Gastroesophageal sphincter (tissue), 4 donors: Measurements from ENCODE around the gene ADAR. TPM values are rescaled to one million over a fixed set of nuclear protein-coding genes. Genes with fewer than 3 reads are reported as not detected.
A peak's percentile ranks its signal among the peaks of the same experiment; 100 is the strongest.

Source experiments
- ATAC-seq: fragments of 150-250 bp; one replicate; pipeline ENCODE4 v1.9.1; 2016; ENCODE audit warnings: mild to moderate bottlenecking, moderate library complexity
- H3K27ac ChIP-seq, 4 donors: fragments of 200-600 bp; sonication (generic) in 3 of 4; 1 replicate in 3 of 4; 2 replicates in 1 of 4; pipeline ENCODE4 v1.5.1; 2016 to 2019
- H3K27me3 ChIP-seq: fragments of 200-600 bp; sonication (generic); one replicate; pipeline ENCODE4 v1.5.1; 2019
- H3K36me3 ChIP-seq, 2 donors: fragments of 200-600 bp; sonication (generic); one replicate each; pipeline ENCODE4 v1.5.1; 2019; ENCODE audit warnings: control low read depth in 1 of 2
- H3K4me1 ChIP-seq, 3 donors: fragments of 200-600 bp; sonication (generic); 1 replicate in 2 of 3; 2 replicates in 1 of 3; pipeline ENCODE4 v1.5.1; 2016 to 2019; ENCODE audit warnings: control low read depth in 2 of 3
- H3K4me3 ChIP-seq, 2 donors: fragments of 200-600 bp; sonication (generic); one replicate each; pipeline ENCODE4 v1.5.1; 2019; ENCODE audit warnings: mild to moderate bottlenecking in 1 of 2, moderate library complexity in 1 of 2
- H3K9me3 ChIP-seq, 3 donors: fragments of 200-600 bp; sonication (generic); one replicate each; pipeline ENCODE4 v1.5.1; 2017 to 2019; ENCODE audit warnings: control low read depth in 2 of 3
- EP300 ChIP-seq: sonication (generic); formaldehyde crosslinking; IDR thresholded peaks from one replicate; pipeline ENCODE4 v1.6.1; 2017; ENCODE audit warnings: antibody characterized with exemption, mild to moderate bottlenecking
- POLR2A ChIP-seq, 2 donors: fragments of 450-650 bp; IDR thresholded peaks; one replicate each; pipeline ENCODE4 v1.6.1; 2017; ENCODE audit warnings: antibody characterized with exemption in 2 of 2, mild to moderate bottlenecking in 2 of 2, moderate library complexity in 1 of 2
- POLR2AphosphoS5 ChIP-seq: sonication (generic); formaldehyde crosslinking; IDR thresholded peaks from one replicate; pipeline ENCODE4 v1.6.1; 2017; ENCODE audit warnings: antibody characterized with exemption
- WGBS, 2 donors: methylation state at CpG; one replicate each; pipeline ENCODE4 v1.1.5; 2018; ENCODE audit warnings: low coverage in 1 of 2; 5-methylcytosine and 5-hydroxymethylcytosine counted together
- total RNA-seq, 4 donors: library from RNA; depleted of rRNA; stranded (reverse); fragments of >200 nt; gene quantifications; one replicate each; pipeline ENCODE4 v1.1.0, GENCODE V29; 2016
- TF ChIP-seq, protein P1 (sequence below), 4 experiments: fragments of 200-600 bp in 2 of 4; fragments of 450-650 bp in 2 of 4; sonication (generic) in 1 of 4; IDR thresholded peaks; one replicate each; pipeline ENCODE4 v1.5.1; 2017 to 2019; ENCODE audit warnings: antibody characterized with exemption in 4 of 4, mild to moderate bottlenecking in 2 of 4, moderate library complexity in 2 of 4

Gene ADAR
- total RNA-seq, 4 donors from 2014 or later: 71.0 to 108 (median 90.4) TPM

DNA sequence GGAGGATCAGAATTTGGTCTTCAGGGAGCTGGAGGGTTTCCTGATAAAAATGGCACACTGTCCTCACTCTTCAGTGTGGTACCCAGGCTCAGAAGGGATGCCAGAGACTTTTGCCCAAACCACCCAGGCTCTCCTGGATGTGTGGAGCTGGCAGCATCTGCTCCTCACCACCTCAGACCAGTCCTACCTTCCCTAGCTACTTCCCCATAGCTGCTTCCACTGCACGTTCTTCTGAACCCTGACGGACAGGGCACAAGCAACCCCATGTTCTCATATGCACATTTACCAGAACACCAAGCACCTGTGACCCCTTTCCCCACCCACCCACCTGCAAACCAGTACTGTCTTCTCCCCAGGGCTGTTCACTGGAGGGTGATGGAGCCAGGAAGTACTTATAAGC, 4.7 kb downstream of the ADAR start:
- ATAC-seq: no peak
- Histone ChIP-seq H3K27me3 (no peaks in the 10 kb centered on the region), H3K4me3 (no peak overlapping the region), H3K9me3 (no peaks in the 10 kb centered on the region), H3K4me1 (peaks cover 0 to 91% (median 24%) of the 10 kb centered on the region in 3 donors), H3K27ac (no peak overlapping the region), H3K36me3 (peaks cover 0 to 42% of the 10 kb centered on the region in 2 donors)
- TF ChIP-seq POLR2AphosphoS5: no peak
- no peak for TF ChIP-seq POLR2A (IDR thresholded peaks at IDR 0.05)
- TF ChIP-seq, protein P1, sequence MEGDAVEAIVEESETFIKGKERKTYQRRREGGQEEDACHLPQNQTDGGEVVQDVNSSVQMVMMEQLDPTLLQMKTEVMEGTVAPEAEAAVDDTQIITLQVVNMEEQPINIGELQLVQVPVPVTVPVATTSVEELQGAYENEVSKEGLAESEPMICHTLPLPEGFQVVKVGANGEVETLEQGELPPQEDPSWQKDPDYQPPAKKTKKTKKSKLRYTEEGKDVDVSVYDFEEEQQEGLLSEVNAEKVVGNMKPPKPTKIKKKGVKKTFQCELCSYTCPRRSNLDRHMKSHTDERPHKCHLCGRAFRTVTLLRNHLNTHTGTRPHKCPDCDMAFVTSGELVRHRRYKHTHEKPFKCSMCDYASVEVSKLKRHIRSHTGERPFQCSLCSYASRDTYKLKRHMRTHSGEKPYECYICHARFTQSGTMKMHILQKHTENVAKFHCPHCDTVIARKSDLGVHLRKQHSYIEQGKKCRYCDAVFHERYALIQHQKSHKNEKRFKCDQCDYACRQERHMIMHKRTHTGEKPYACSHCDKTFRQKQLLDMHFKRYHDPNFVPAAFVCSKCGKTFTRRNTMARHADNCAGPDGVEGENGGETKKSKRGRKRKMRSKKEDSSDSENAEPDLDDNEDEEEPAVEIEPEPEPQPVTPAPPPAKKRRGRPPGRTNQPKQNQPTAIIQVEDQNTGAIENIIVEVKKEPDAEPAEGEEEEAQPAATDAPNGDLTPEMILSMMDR (IDR thresholded peaks at IDR 0.05): no peak
- TF ChIP-seq EP300: no peak
- 30 to 55% methylated on average over 2 of the region's 2 CpGs for WGBS, 2 donors

DNA sequence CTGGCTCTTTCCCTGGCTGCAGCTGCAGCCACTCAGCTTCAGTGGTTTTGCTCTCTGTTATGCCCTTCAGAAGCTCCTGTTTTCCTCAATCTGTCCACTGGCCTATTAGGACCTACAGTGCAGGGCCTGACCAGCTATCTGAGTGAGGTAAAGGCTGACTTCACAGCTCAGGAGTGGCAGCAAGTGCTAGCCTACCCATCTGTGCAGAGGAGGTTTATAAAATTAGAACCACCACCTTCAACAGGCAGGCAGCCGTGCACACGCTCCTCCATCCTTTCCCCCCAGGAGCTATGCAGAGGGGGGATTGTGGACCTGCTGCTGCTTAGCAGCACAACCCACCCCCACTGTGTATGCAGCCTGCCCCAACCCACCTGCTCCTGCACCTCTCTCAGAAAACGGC, 8.3 kb downstream of the ADAR start:
- peak overlapping the region in 2 of 4 donors; percentile 32 to 53 for H3K27ac ChIP-seq
- WGBS, 2 donors: 75% methylated on average over 2 of the region's 3 CpGs; no CpG with 5 or more reads in 1 of the 2 donors
- no peaks in the 10 kb centered on the region for H3K9me3 ChIP-seq
- H3K36me3 ChIP-seq: peaks cover 0 to 79% of the 10 kb centered on the region in 2 donors
- H3K4me3 ChIP-seq: no peak overlapping the region
- peaks cover 0 to 66% (median 14%) of the 10 kb centered on the region in 3 donors for H3K4me1 ChIP-seq
- H3K27me3 ChIP-seq: no peaks in the 10 kb centered on the region
- TF ChIP-seq POLR2A (IDR thresholded peaks at IDR 0.05): no peak
- TF ChIP-seq EP300: no peak
- no peak for TF ChIP-seq POLR2AphosphoS5
- TF ChIP-seq, protein P1 (IDR thresholded peaks at IDR 0.05): no peak
- ATAC-seq: no peak

DNA sequence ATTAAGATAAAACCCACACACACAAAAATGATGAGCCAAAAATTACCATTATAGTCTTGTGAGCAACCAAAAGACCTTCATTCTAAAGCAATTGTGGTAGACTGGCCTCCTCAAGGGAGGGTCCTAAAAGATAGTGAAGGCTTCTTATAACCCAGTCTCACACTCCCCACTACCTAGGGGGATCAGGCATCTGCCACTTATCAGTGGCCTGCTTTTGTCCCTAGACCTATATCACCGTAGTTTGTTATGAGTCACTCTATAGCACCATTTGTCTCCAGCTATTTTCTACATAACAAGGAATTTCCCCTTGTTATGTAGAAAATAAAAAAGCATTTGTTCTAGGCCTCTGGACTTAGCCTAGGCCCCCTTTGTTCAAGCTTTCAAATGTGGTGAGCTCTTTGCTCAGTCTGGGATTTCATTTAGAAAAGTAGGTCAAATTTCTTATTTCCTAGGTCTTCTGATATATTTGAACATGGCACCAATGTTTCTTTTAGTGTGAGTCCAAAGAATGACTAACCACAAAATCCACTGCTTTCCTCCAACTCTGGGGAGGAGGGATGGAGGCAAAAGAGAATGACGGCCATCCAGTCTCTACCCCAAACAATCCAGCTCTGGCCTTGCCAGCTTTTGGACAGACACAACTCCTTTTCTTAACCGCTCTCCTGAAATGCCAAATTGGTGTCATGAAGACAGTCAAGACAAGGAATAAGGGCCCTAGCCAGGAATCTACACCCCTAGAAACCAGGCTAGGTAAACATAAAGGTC, 8.9 kb downstream of the ADAR start:
- peaks cover 0 to 85% of the 10 kb centered on the region in 2 donors for H3K36me3 ChIP-seq
- no peak for ATAC-seq
- 37 to 50% methylated on average over 2 to 3 of the region's 3 CpGs for WGBS, 2 donors

DNA sequence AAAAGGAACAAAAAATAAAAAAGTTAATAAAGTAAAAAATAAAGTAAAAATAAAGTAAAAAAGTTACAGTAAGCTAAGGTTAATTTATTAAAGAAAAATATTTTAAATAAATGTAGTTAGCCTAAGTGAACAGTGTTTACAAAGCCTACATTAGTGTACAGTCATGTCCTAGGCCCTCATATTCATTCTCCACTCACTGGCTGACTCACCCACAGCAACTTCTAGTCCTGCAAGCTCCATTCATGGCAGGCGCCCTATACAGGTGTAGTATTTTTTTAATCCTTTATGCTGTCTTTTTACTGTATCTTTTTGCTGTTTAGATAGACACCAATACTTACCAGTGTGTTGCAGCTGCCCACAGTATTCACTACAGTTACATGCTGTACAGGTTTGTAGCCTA, 12.4 kb downstream of the ADAR start:
- Histone ChIP-seq H3K36me3 (peaks cover 0 to 100% of the 10 kb centered on the region in 2 donors), H3K4me3 (no peak overlapping the region), H3K9me3 (no peaks in the 10 kb centered on the region), H3K27ac (no peak overlapping the region), H3K4me1 (peaks cover 0 to 34% (median 14%) of the 10 kb centered on the region in 3 donors), H3K27me3 (no peaks in the 10 kb centered on the region)
- TF ChIP-seq POLR2A (IDR thresholded peaks at IDR 0.05) (no peak), POLR2AphosphoS5 (no peak), EP300 (no peak)
- TF ChIP-seq, protein P1 (IDR thresholded peaks at IDR 0.05): no peak
- WGBS, 2 donors: 67 to 90% methylated on average over 1 of the region's 1 CpG
- ATAC-seq: no peak

More for the DNA sequence above, 8.9 kb downstream of the ADAR start:
- peaks cover 0 to 60% (median 14%) of the 10 kb centered on the region in 3 donors for H3K4me1 ChIP-seq
- no peak for TF ChIP-seq POLR2AphosphoS5
- no peak for TF ChIP-seq EP300
- H3K4me3 ChIP-seq: no peak overlapping the region
- H3K27me3 ChIP-seq: no peaks in the 10 kb centered on the region
- no peaks in the 10 kb centered on the region for H3K9me3 ChIP-seq
- H3K27ac ChIP-seq: peak overlapping the region in 1 of 4 donors; percentile 53

DNA sequence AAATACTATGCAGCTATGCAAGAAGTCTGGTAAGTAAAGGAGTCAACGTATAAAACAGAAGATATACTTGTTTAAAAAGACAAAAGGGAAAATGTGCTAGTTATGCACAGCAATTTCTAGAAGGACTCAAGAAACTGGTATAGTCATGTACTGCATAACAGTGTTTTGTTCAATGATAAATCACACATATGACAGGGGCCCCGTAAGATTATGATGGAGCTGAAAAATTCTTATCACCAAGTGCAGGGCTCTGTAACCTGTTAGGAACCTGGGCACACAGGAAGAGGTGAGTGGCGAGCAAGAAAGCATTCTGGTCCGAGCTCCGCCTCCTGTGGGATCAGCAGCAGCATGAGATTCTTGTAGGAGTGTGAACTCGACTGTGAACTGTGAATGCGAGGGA, 13.2 kb downstream of the ADAR start:
- no peak overlapping the region for H3K27ac ChIP-seq
- H3K4me3 ChIP-seq: no peak overlapping the region
- H3K4me1 ChIP-seq: peaks cover 0 to 28% (median 8%) of the 10 kb centered on the region in 3 donors
- ATAC-seq: no peak
- H3K9me3 ChIP-seq: no peaks in the 10 kb centered on the region
- H3K36me3 ChIP-seq: peaks cover 0 to 100% of the 10 kb centered on the region in 2 donors
- no peak for TF ChIP-seq POLR2AphosphoS5
- no peak for TF ChIP-seq POLR2A (IDR thresholded peaks at IDR 0.05)
- no peak for TF ChIP-seq EP300
- TF ChIP-seq, protein P1 (IDR thresholded peaks at IDR 0.05): no peak
- no peaks in the 10 kb centered on the region for H3K27me3 ChIP-seq
- WGBS, 2 donors: 78 to 84% methylated on average over 7 of the region's 7 CpGs
